Uterus (tissue), 4 donors: Measurements from ENCODE around the gene TBC1D5. TPM values are rescaled to one million over a fixed set of nuclear protein-coding genes. Genes with fewer than 3 reads are reported as not detected.

Source experiments
- DNase-seq, 2 donors: peaks; one replicate each; pipeline ENCODE4 v3.0.0-alpha.2; 2019 to 2020
- H3K27ac ChIP-seq, 2 donors: fragments of 200-600 bp; sonication (generic); 1 replicate in 1 of 2; 2 replicates in 1 of 2; pipeline ENCODE4 v1.5.1; 2016 to 2018
- H3K27me3 ChIP-seq, 2 donors: fragments of 200-600 bp; sonication (generic); one replicate each; pipeline ENCODE4 v1.5.1; 2018 to 2019; ENCODE audit warnings: control low read depth in 1 of 2
- H3K36me3 ChIP-seq, 2 donors: fragments of 200-600 bp; sonication (generic); one replicate each; pipeline ENCODE4 v1.5.1; 2019; ENCODE audit warnings: control low read depth in 1 of 2
- H3K4me1 ChIP-seq, 2 donors: fragments of 200-600 bp; sonication (generic); one replicate each; pipeline ENCODE4 v1.5.1; 2018 to 2019; ENCODE audit warnings: control low read depth in 1 of 2
- H3K4me3 ChIP-seq, 2 donors: fragments of 200-600 bp; sonication (generic); 1 replicate in 1 of 2; 2 replicates in 1 of 2; pipeline ENCODE4 v1.5.1; 2018 to 2019; ENCODE audit warnings: mild to moderate bottlenecking in 1 of 2
- H3K9me3 ChIP-seq, 2 donors: fragments of 200-600 bp; sonication (generic); one replicate each; pipeline ENCODE4 v1.5.1; 2019; ENCODE audit warnings: control low read depth in 1 of 2
- CTCF ChIP-seq, 4 experiments: fragments of 200-600 bp in 2 of 4; fragments of 450-650 bp in 2 of 4; sonication (generic) in 2 of 4; IDR thresholded peaks; one replicate each; pipeline ENCODE4 v1.5.1; 2016 to 2019; ENCODE audit warnings: antibody characterized with exemption in 4 of 4, mild to moderate bottlenecking in 2 of 4, moderate library complexity in 1 of 4
- POLR2A ChIP-seq, 2 donors: fragments of 450-650 bp; IDR thresholded peaks; one replicate each; pipeline ENCODE4 v1.6.1; 2016; ENCODE audit warnings: antibody characterized with exemption in 2 of 2, mild to moderate bottlenecking in 1 of 2, moderate library complexity in 1 of 2
- intact Hi-C: fragments of 100-400 bp; cut with DNase I; formaldehyde crosslinking; loops from one replicate; pipeline ENCODE4 v1.15.1; 2023; ENCODE audit warnings: low total_unique reads
- total RNA-seq, 4 donors: library from RNA; depleted of rRNA in 3 of 4; stranded (reverse); fragments of >200 nt in 3 of 4; gene quantifications; one replicate each; pipeline versions ENCODE4 v1.1.0 to v1.2.4, GENCODE V29; 2014 to 2023
- donor health status: DM: yes; HTN: yes; CAD: no.

TBC1D5 gene
- total RNA-seq, 4 donors from 2014 or later: 34.6 to 189 (median 75.6) TPM

GRCh38 chr3:17158941-17159682 is 583.3 kb downstream of the TBC1D5 start:
- no peaks in the 10 kb centered on the region for H3K9me3 ChIP-seq
- H3K36me3 ChIP-seq: no peaks in the 10 kb centered on the region
- no peak overlapping the region for H3K27ac ChIP-seq
- no peak overlapping the region for H3K4me3 ChIP-seq
- TF ChIP-seq CTCF (IDR thresholded peaks at IDR 0.05): no peak
- intact Hi-C loops: no loop called here
- H3K27me3 ChIP-seq: no peaks in the 10 kb centered on the region
- DNase-seq: no peak
- H3K4me1 ChIP-seq: no peaks in the 10 kb centered on the region

GRCh38 chr3:17157713-17158112 is 584.7 kb downstream of the TBC1D5 start:
- H3K27ac ChIP-seq: no peak overlapping the region
- H3K27me3 ChIP-seq: no peaks in the 10 kb centered on the region
- no peak overlapping the region for H3K4me3 ChIP-seq
- H3K9me3 ChIP-seq: peaks cover 0 to 7% of the 10 kb centered on the region in 2 donors
- intact Hi-C loops: no loop called here
- TF ChIP-seq CTCF (IDR thresholded peaks at IDR 0.05) (no peak), POLR2A (IDR thresholded peaks at IDR 0.05) (no peak)
- H3K36me3 ChIP-seq: no peaks in the 10 kb centered on the region
- H3K4me1 ChIP-seq: no peaks in the 10 kb centered on the region
- no peak for DNase-seq

GRCh38 chr3:17156864-17157263 is 585.6 kb downstream of the TBC1D5 start:
- Histone ChIP-seq H3K9me3 (peaks cover 0 to 7% of the 10 kb centered on the region in 2 donors), H3K4me1 (no peaks in the 10 kb centered on the region), H3K27ac (no peak overlapping the region), H3K36me3 (no peaks in the 10 kb centered on the region), H3K4me3 (no peak overlapping the region), H3K27me3 (no peaks in the 10 kb centered on the region)
- intact Hi-C loops: no loop called here
- no peak for TF ChIP-seq CTCF (IDR thresholded peaks at IDR 0.05)
- DNase-seq: no peak

- Histone ChIP-seq H3K4me1 (no peaks in the 10 kb centered on the region), H3K9me3 (peaks cover 0 to 7% of the 10 kb centered on the region in 2 donors), H3K36me3 (no peaks in the 10 kb centered on the region), H3K27ac (no peak overlapping the region), H3K27me3 (no peaks in the 10 kb centered on the region), H3K4me3 (no peak overlapping the region)
- no peak for DNase-seq
- intact Hi-C loops: no loop called here
- TF ChIP-seq CTCF (IDR thresholded peaks at IDR 0.05): no peak
- TF ChIP-seq POLR2A (IDR thresholded peaks at IDR 0.05): no peak
These were observed 586.5 kb downstream of the TBC1D5 start for GRCh38 chr3:17155951-17156350.

- Histone ChIP-seq H3K27ac (no peak overlapping the region), H3K4me1 (no peaks in the 10 kb centered on the region), H3K9me3 (peaks cover 0 to 7% of the 10 kb centered on the region in 2 donors), H3K36me3 (no peaks in the 10 kb centered on the region), H3K4me3 (no peak overlapping the region), H3K27me3 (no peaks in the 10 kb centered on the region)
- DNase-seq: no peak
- intact Hi-C loops: no loop called here
- no peak for TF ChIP-seq CTCF (IDR thresholded peaks at IDR 0.05)
- TF ChIP-seq POLR2A (IDR thresholded peaks at IDR 0.05): no peak
These were observed 587.5 kb downstream of the TBC1D5 start for GRCh38 chr3:17154941-17155340.
